IMR-90 (cell line): ENCODE results near the gene COX6B1. TPM values are rescaled to one million over a fixed set of nuclear protein-coding genes. Genes with fewer than 3 reads are reported as not detected.

Experiments
- ATAC-seq: fragments of 200-7000 bp; cut with Tn5 transposase; 2 replicates; pipeline ENCODE4 v1.9.1; 2020; ENCODE audit warnings: low read depth, mild to moderate bottlenecking, moderate library complexity
- BruUV-seq: library from RNA; stranded (reverse); fragments of 400-500 nt; replicated peaks from 2 replicates; lab custom pipeline; 2021; lab: Mats Ljungman, UMichigan
- CTCF ChIA-PET: fragments of 300-600 bp; formaldehyde crosslinking; extraction: SDS; loops from one replicate; lab custom pipeline; 2021; ENCODE audit warnings: antibody characterized with exemption; lab: Yijun Ruan, JAX
- POLR2A ChIA-PET: fragments of 300-600 bp; sonication (Branson Sonifier 250); formaldehyde crosslinking; loops from one replicate; lab custom pipeline; 2022; ENCODE audit warnings: antibody characterized with exemption; ENCODE audit not compliant: unreplicated experiment; lab: Charles Lee
- DNase-seq: peaks from one replicate; pipeline ENCODE4 v3.0.0; 2013
- H2AFZ ChIP-seq: replicated peaks from 2 replicates; pipeline ENCODE3; 2013; ENCODE audit warnings: low read length, mild to moderate bottlenecking; ENCODE audit not compliant: poor library complexity
- H2AK5ac ChIP-seq: 2 replicates; pipeline ENCODE4 v1.6.1; 2013; ENCODE audit warnings: low read depth, low read length, inconsistent platforms
- H2AK9ac ChIP-seq: replicated peaks from 2 replicates; pipeline ENCODE3; 2013; ENCODE audit warnings: mild to moderate bottlenecking, low read depth, low read length, moderate library complexity; ENCODE audit not compliant: poor library complexity
- H2BK120ac ChIP-seq: 2 replicates; pipeline ENCODE4 v1.6.1; 2013; ENCODE audit warnings: low read depth, low read length, inconsistent platforms
- H2BK15ac ChIP-seq: 3 replicates; pipeline ENCODE4 v1.6.1; 2013; ENCODE audit warnings: low read depth, low read length, inconsistent platforms
- H2BK20ac ChIP-seq: 2 replicates; pipeline ENCODE4 v1.6.1; 2013; ENCODE audit warnings: low read depth, mild to moderate bottlenecking, inconsistent platforms, low read length, moderate library complexity
- H2BK5ac ChIP-seq: 2 replicates; pipeline ENCODE4 v1.6.1; 2013; ENCODE audit warnings: mild to moderate bottlenecking, low read depth, low read length, inconsistent platforms; ENCODE audit not compliant: poor library complexity, severe bottlenecking
- H3K14ac ChIP-seq: replicated peaks from 2 replicates; pipeline ENCODE4 v1.6.1; 2013; ENCODE audit warnings: low read depth, low read length, inconsistent platforms
- H3K18ac ChIP-seq: 2 replicates; pipeline ENCODE4 v1.6.1; 2013; ENCODE audit warnings: low read depth, low read length, control low read depth
- H3K23ac ChIP-seq: 2 replicates; pipeline ENCODE4 v1.6.1; 2013; ENCODE audit warnings: low read depth, low read length, inconsistent platforms
- H3K27ac ChIP-seq: 2 replicates; pipeline ENCODE4 v1.5.1; 2013; ENCODE audit warnings: mild to moderate bottlenecking, control low read depth, low read length; ENCODE audit not compliant: insufficient read depth
- H3K27me3 ChIP-seq: 2 replicates; pipeline ENCODE4 v1.6.1; 2013; ENCODE audit warnings: low read length; ENCODE audit not compliant: control insufficient read depth, insufficient read depth
- H3K36me3 ChIP-seq: 2 replicates; pipeline ENCODE4 v1.6.1; 2013; ENCODE audit warnings: low read length, mixed read lengths; ENCODE audit not compliant: control insufficient read depth, insufficient read depth
- H3K4ac ChIP-seq: 2 replicates; pipeline ENCODE4 v1.6.1; 2013; ENCODE audit warnings: low read depth, low read length, inconsistent platforms
- H3K4me1 ChIP-seq: 2 replicates; pipeline ENCODE4 v1.6.1; 2013; ENCODE audit warnings: low read length, mixed read lengths; ENCODE audit not compliant: control insufficient read depth, insufficient read depth
- H3K4me2 ChIP-seq: 2 replicates; pipeline ENCODE4 v1.6.1; 2013; ENCODE audit warnings: low read depth, mild to moderate bottlenecking, control low read depth, low read length, moderate library complexity
- H3K4me3 ChIP-seq: 2 replicates; pipeline ENCODE4 v1.5.1; 2013; ENCODE audit warnings: low read depth, mild to moderate bottlenecking, control low read depth, low read length, moderate library complexity; ENCODE audit not compliant: insufficient read depth
- H3K56ac ChIP-seq: 2 replicates; pipeline ENCODE4 v1.6.1; 2013; ENCODE audit warnings: low read length, inconsistent platforms; ENCODE audit not compliant: insufficient read depth; ENCODE audit errors: extremely low read depth
- H3K79me1 ChIP-seq, 2 experiments: 2 replicates each; pipeline ENCODE4 v1.6.1; 2013; ENCODE audit warnings: low read length in 2 of 2, inconsistent platforms in 1 of 2, low read depth in 1 of 2
- H3K9ac ChIP-seq: 2 replicates; pipeline ENCODE4 v1.6.1; 2013; ENCODE audit warnings: low read depth, low read length, control low read depth
- H3K9me1 ChIP-seq: 2 replicates; pipeline ENCODE4 v1.6.1; 2013; ENCODE audit warnings: low read length, inconsistent platforms; ENCODE audit not compliant: insufficient read depth
- H3K9me3 ChIP-seq: 2 replicates; pipeline ENCODE4 v1.6.1; 2013; ENCODE audit warnings: low read length; ENCODE audit not compliant: control insufficient read depth, insufficient read depth
- H4K20me1 ChIP-seq: 2 replicates; pipeline ENCODE4 v1.6.1; 2013; ENCODE audit warnings: low read length, inconsistent platforms; ENCODE audit not compliant: insufficient read depth
- H4K5ac ChIP-seq: 2 replicates; pipeline ENCODE4 v1.6.1; 2013; ENCODE audit warnings: mild to moderate bottlenecking, low read depth, low read length, control low read depth
- H4K8ac ChIP-seq, 2 experiments: 2 replicates each; pipeline ENCODE4 v1.6.1; 2013; ENCODE audit warnings: low read depth in 2 of 2, low read length in 2 of 2, control low read depth in 1 of 2, inconsistent platforms in 1 of 2
- H4K91ac ChIP-seq: 2 replicates; pipeline ENCODE4 v1.6.1; 2013; ENCODE audit warnings: low read depth, low read length, inconsistent platforms; ENCODE audit not compliant: insufficient read depth
- BHLHE40 ChIP-seq: fragments of 150-350 bp; IDR thresholded peaks from 2 replicates; pipeline ENCODE4 v1.6.1; 2016; ENCODE audit warnings: mild to moderate bottlenecking, low read depth, low read length
- CHD1 ChIP-seq: IDR thresholded peaks from 2 replicates; pipeline ENCODE4 v1.6.1; 2012; ENCODE audit warnings: low read depth, low read length, improper control_type of control experiment
- MAZ ChIP-seq: IDR thresholded peaks from 2 replicates; pipeline ENCODE4 v1.6.1; 2012; ENCODE audit warnings: low read depth, mild to moderate bottlenecking, low read length, improper control_type of control experiment, moderate library complexity, borderline replicate concordance
- RAD21 ChIP-seq: IDR thresholded peaks from 2 replicates; pipeline ENCODE4 v1.6.1; 2012; ENCODE audit warnings: low read length, improper control_type of control experiment
- RFX5 ChIP-seq: IDR thresholded peaks from 2 replicates; pipeline ENCODE4 v1.8.0; 2012; ENCODE audit warnings: low read depth, mild to moderate bottlenecking, low read length, moderate library complexity
- SMC3 ChIP-seq: fragments of 150-350 bp; IDR thresholded peaks from 2 replicates; pipeline ENCODE4 v1.6.1; 2016; ENCODE audit warnings: low read depth, mild to moderate bottlenecking, antibody characterized with exemption, low read length, moderate library complexity
- USF2 ChIP-seq: fragments of 150-350 bp; IDR thresholded peaks from 2 replicates; pipeline ENCODE4 v1.6.1; 2017; ENCODE audit warnings: mild to moderate bottlenecking, antibody characterized with exemption, low read length, low read depth
- WGBS, 2 experiments: methylation state at CpG; one replicate each; pipeline versions ENCODE4 v1.1.5 to v1.1.7; 2013; ENCODE audit warnings: missing lambda C conversion rate in 2 of 2; ENCODE audit not compliant: insufficient read length in 1 of 2; ENCODE audit errors: extremely low coverage in 2 of 2; 5-methylcytosine and 5-hydroxymethylcytosine counted together
- dilution Hi-C: fragments of 300-500 bp; cut with HindIII; formaldehyde crosslinking; loops from one replicate; pipeline ENCODE4 v1.14.3; 2018; ENCODE audit warnings: low sequenced_read_pairs; ENCODE audit not compliant: unreplicated experiment
- in situ Hi-C: fragments of 300-500 bp; cut with MboI; formaldehyde crosslinking; loops from 3 replicates; pipeline ENCODE4 v1.14.3; 2019; ENCODE audit warnings: low sequenced_read_pairs, inconsistent platforms, mixed read lengths
- intact Hi-C: fragments of 100-400 bp; cut with micrococcal nuclease; formaldehyde crosslinking; loops from 2 replicates; pipeline ENCODE4 v1.10.0; 2022
- polyA plus RNA-seq, 3 experiments: library from polyadenylated mRNA; depleted of rRNA; stranded (reverse); fragments of >200 nt; gene quantifications; 2 replicates each; pipeline ENCODE4 v1.2.3, GENCODE V29; 2012; ENCODE audit warnings: low replicate concordance in 1 of 3
- total RNA-seq: library from RNA; depleted of rRNA; stranded (reverse); fragments of >200 nt; gene quantifications from 2 replicates; pipeline ENCODE4 v1.2.3, GENCODE V29; 2012

Gene COX6B1
- total and polyA plus RNA-seq, 2 of the 4 experiments (the other 2 are of a cell fraction): 914 to 983 TPM

GRCh38 chr19:35623327-35624010 is 24.7 kb upstream of the COX6B1 start:
- Histone ChIP-seq H3K4me3 (no peak overlapping the region), H3K4me1 (no peaks in the 10 kb centered on the region), H3K9me1 (no peaks in the 10 kb centered on the region), H2BK20ac (no peak overlapping the region), H2AK5ac (no peak overlapping the region), H3K36me3 (peaks cover 5% of the 10 kb centered on the region; the same call in 1 of the 2 replicates), H3K14ac (no peak overlapping the region), H3K79me1 (0 out of 4 replicates have a peak, but pooled peaks cover 0 to 5% of the 10 kb centered on the region in 2 experiments), H4K5ac (no peak overlapping the region), H3K9ac (no peak overlapping the region), H3K9me3 (no peaks in the 10 kb centered on the region), H3K4ac (no peak overlapping the region), H3K4me2 (no peak overlapping the region), H4K8ac (no peak overlapping the region), H2BK120ac (no peak overlapping the region), H2BK5ac (no peak overlapping the region), H3K56ac (no peak overlapping the region), H3K27me3 (no peaks in the 10 kb centered on the region), H3K27ac (no peak overlapping the region), H2AFZ (no peak overlapping the region), H3K23ac (no peak overlapping the region), H3K18ac (no peak overlapping the region), H2AK9ac (no peak overlapping the region), H4K20me1 (no peaks in the 10 kb centered on the region), H4K91ac (no peak overlapping the region), H2BK15ac (no peak overlapping the region)
- intact Hi-C loops (no loop called here), in situ Hi-C loops (no loop called here), dilution Hi-C loops (no loop called here)
- DNase-seq: no peak
- CTCF ChIA-PET: no interaction called here
- WGBS, 2 experiments: 84% methylated on average over 5 of the region's 6 CpGs; no CpG with 5 or more reads in 1 of the 2 experiments
- TF ChIP-seq BHLHE40: no peak
- no peak for TF ChIP-seq SMC3
- TF ChIP-seq USF2: no peak
- no peak for TF ChIP-seq MAZ
- no peak for TF ChIP-seq RFX5
- no peak for TF ChIP-seq RAD21
- TF ChIP-seq CHD1: no peak
- no peak for ATAC-seq
- BruUV-seq: no TSS peak
- POLR2A ChIA-PET: interaction anchor here (0.7 kb wide), 1 partner anchor 18 kb away, joined by 5 read pairs; the partner anchor contains the start of gene ETV2
